ENCODE data around the gene AIFM2. TPM values are rescaled to one million over a fixed set of nuclear protein-coding genes. Genes with fewer than 3 reads are reported as not detected.
"Not testable (repeated sequence)": the region's sequence is repeated elsewhere in the genome, so short reads cannot be mapped to it uniquely, and the experiment has no call there.

AIFM2 gene
- total and polyA plus RNA-seq, 2 donors (not counting 3 experiments of a cell fraction or from before 2014, with no cell fraction given) = 6.9 to 8.7 TPM

DNA sequence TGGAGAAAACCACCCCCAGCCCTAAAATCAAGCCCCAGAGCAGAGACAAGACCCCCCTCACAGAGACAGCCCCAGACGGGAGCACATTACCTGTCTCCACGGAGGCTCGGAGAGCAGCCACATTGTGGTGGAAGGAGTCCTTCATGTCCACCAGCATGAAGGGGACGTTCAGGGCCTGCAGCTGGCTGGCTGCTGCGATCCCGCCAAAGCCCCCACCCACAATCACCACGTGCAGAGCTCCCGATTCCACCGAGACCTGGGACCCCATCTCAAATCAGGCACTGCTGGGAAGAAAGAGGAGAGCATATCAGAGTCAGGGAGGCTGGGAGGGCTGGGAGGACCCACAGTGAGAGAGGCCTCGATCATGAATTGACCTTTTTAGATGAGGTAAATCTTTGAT, 8.8 kb downstream of the AIFM2 start:
- no peak for DNase-seq (ENCODE audit: low read depth, low spot score)
- H3K9ac ChIP-seq (replicated peaks; ENCODE audit: extremely low read depth, insufficient read depth, low read length) = no peak overlapping the region
- TF ChIP-seq MAX (IDR thresholded peaks at IDR 0.05; ENCODE audit: insufficient read depth, insufficient read length) (no peak), MYC (IDR thresholded peaks at IDR 0.05; ENCODE audit: low read depth, low read length) (no peak), JUN (IDR thresholded peaks at IDR 0.05; ENCODE audit: borderline replicate concordance, insufficient read depth, insufficient read length, low read depth) (no peak), EZH2 (IDR thresholded peaks at IDR 0.05; ENCODE audit: borderline replicate concordance, low read depth, low read length, severe bottlenecking) (no peak), POLR2A (IDR thresholded peaks at IDR 0.05; ENCODE audit: low read depth, low read length) (no peak), POLR2AphosphoS5 (IDR thresholded peaks at IDR 0.05; ENCODE audit: insufficient read depth, low read depth, low read length) (no peak), FOS (IDR thresholded peaks at IDR 0.05; ENCODE audit: borderline replicate concordance, insufficient read depth, low read length) (no peak), GATA2 (IDR thresholded peaks at IDR 0.05; ENCODE audit: insufficient read depth, insufficient read length, low read depth, low read length) (no peak)
- TF ChIP-seq, protein P1, sequence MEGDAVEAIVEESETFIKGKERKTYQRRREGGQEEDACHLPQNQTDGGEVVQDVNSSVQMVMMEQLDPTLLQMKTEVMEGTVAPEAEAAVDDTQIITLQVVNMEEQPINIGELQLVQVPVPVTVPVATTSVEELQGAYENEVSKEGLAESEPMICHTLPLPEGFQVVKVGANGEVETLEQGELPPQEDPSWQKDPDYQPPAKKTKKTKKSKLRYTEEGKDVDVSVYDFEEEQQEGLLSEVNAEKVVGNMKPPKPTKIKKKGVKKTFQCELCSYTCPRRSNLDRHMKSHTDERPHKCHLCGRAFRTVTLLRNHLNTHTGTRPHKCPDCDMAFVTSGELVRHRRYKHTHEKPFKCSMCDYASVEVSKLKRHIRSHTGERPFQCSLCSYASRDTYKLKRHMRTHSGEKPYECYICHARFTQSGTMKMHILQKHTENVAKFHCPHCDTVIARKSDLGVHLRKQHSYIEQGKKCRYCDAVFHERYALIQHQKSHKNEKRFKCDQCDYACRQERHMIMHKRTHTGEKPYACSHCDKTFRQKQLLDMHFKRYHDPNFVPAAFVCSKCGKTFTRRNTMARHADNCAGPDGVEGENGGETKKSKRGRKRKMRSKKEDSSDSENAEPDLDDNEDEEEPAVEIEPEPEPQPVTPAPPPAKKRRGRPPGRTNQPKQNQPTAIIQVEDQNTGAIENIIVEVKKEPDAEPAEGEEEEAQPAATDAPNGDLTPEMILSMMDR (IDR thresholded peaks at IDR 0.05; ENCODE audit: extremely low read depth in 1 of 2, insufficient read depth in 1 of 2, low read depth in 1 of 2, low read length in 2 of 2) = no peak
- no peaks in the 10 kb centered on the region for H3K4me1 ChIP-seq (ENCODE audit: control insufficient read depth, extremely low read depth, insufficient read depth, low read length)
- H3K27me3 ChIP-seq (ENCODE audit: control insufficient read depth in 2 of 2, insufficient read depth in 2 of 2, low read length in 2 of 2) = no peaks in the 10 kb centered on the region
- no peak overlapping the region for H3K4me2 ChIP-seq (ENCODE audit: insufficient read depth, low read length)
- no peaks in the 10 kb centered on the region for H3K79me2 ChIP-seq (ENCODE audit: control insufficient read depth, insufficient read depth, low read length)
- H3K9me3 ChIP-seq (replicated peaks; ENCODE audit: control insufficient read depth, insufficient read depth, low read length) = no peaks in the 10 kb centered on the region
- H3K9me1 ChIP-seq (replicated peaks; ENCODE audit: control insufficient read depth, extremely low read depth, insufficient read depth, low read length) = no peaks in the 10 kb centered on the region
- ChIA-PET CTCF (interaction anchor here (1.0 kb wide), 1 partner anchor 9 kb away, joined by 3 read pairs; no protein-coding TSS in a partner anchor), POLR2A (no interaction called here)
- dilution Hi-C loops (cut with MboI; ENCODE audit: extremely low pct_ligation_motif_present, low sequenced_read_pairs) (no loop called here), intact Hi-C loops (cut with micrococcal nuclease) (no loop called here)
- no peaks in the 10 kb centered on the region for H4K20me1 ChIP-seq (replicated peaks; ENCODE audit: control insufficient read depth, extremely low read depth, insufficient read depth, low read length)
- no peak overlapping the region for H3K27ac ChIP-seq (ENCODE audit: insufficient read depth, low read depth, low read length)
- BruUV-seq (replicated peaks) = no TSS peak
- H3K4me3 ChIP-seq (replicated peaks in 1 of 3; ENCODE audit: insufficient read depth in 1 of 3, low read depth in 1 of 3, low read length in 3 of 3) = no peak overlapping the region
- FAIRE-seq = no peak
- H3K36me3 ChIP-seq (ENCODE audit: control insufficient read depth in 2 of 2, extremely low read depth in 1 of 2, insufficient read depth in 2 of 2, low read length in 2 of 2) = no peaks in the 10 kb centered on the region
- H2AFZ ChIP-seq (ENCODE audit: low read depth, low read length) = no peak overlapping the region

DNA sequence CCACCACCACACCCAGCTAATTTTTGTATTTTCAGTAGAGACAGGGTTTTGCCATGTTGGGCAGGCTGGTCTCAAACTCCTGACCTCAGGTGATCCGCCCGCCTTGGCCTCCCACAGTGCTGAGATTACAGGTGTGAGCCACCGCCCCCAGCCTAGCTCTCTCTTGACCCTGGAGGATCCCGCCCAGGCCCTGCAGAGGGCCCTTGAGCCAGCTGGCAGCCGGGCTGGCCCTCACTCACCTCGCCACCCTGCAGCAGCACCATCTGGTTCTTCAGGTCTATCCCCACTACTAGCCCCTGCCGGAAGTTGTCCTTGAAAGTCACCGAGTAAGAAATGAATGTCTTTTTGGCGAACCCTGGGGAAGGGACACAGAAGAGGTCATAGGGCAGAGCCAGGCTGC, 9.5 kb downstream of the AIFM2 start:
- H3K27ac ChIP-seq (ENCODE audit: insufficient read depth, low read depth, low read length); H3K4me1 ChIP-seq (ENCODE audit: control insufficient read depth, extremely low read depth, insufficient read depth, low read length); dilution Hi-C loops (cut with MboI; ENCODE audit: extremely low pct_ligation_motif_present, low sequenced_read_pairs); POLR2A ChIA-PET; H2AFZ ChIP-seq (ENCODE audit: low read depth, low read length); H3K79me2 ChIP-seq (ENCODE audit: control insufficient read depth, insufficient read depth, low read length); DNase-seq (ENCODE audit: low read depth, low spot score); BruUV-seq (replicated peaks); H3K9me3 ChIP-seq (replicated peaks; ENCODE audit: control insufficient read depth, insufficient read depth, low read length); intact Hi-C loops (cut with micrococcal nuclease); FAIRE-seq; H3K9me1 ChIP-seq (replicated peaks; ENCODE audit: control insufficient read depth, extremely low read depth, insufficient read depth, low read length); H3K9ac ChIP-seq (replicated peaks; ENCODE audit: extremely low read depth, insufficient read depth, low read length); H3K4me3 ChIP-seq (replicated peaks in 1 of 3; ENCODE audit: insufficient read depth in 1 of 3, low read depth in 1 of 3, low read length in 3 of 3); H3K27me3 ChIP-seq (ENCODE audit: control insufficient read depth in 2 of 2, insufficient read depth in 2 of 2, low read length in 2 of 2); H4K20me1 ChIP-seq (replicated peaks; ENCODE audit: control insufficient read depth, extremely low read depth, insufficient read depth, low read length); H3K36me3 ChIP-seq (ENCODE audit: control insufficient read depth in 2 of 2, extremely low read depth in 1 of 2, insufficient read depth in 2 of 2, low read length in 2 of 2); H3K4me2 ChIP-seq (ENCODE audit: insufficient read depth, low read length): not testable (repeated sequence)
- CTCF ChIA-PET = interaction anchor here (1.0 kb wide), 1 partner anchor 8 kb away, joined by 3 read pairs; no protein-coding TSS in a partner anchor

All from endothelial cell of umbilical vein (primary cell).